OCI-LY1 (cell line): ENCODE data around the gene POU6F2.

Experiments
- H2AFZ ChIP-seq: fragments of 200-600 bp; sonication (generic), shearing (Covaris generic); 2 replicates; pipeline ENCODE4 v1.6.0; 2014; ENCODE audit warnings: antibody characterized with exemption, mild to moderate bottlenecking, low read length
- H3F3A ChIP-seq: fragments of 200-600 bp; sonication (generic), shearing (Covaris generic); 2 replicates; pipeline ENCODE4 v1.6.0; 2014; ENCODE audit warnings: mild to moderate bottlenecking, antibody characterized with exemption, low read length, moderate library complexity; ENCODE audit not compliant: insufficient read depth
- H3K27ac ChIP-seq: fragments of 200-600 bp; sonication (generic); 2 replicates; pipeline ENCODE4 v1.5.1; 2014; ENCODE audit warnings: low read length, mixed run types, mild to moderate bottlenecking, low read depth; ENCODE audit not compliant: poor library complexity, severe bottlenecking
- H3K27me3 ChIP-seq: fragments of 200-600 bp; sonication (generic); 2 replicates; pipeline ENCODE4 v1.6.0; 2014; ENCODE audit warnings: antibody characterized with exemption, mild to moderate bottlenecking, low read length, moderate library complexity; ENCODE audit not compliant: insufficient read depth
- H3K36me3 ChIP-seq: fragments of 200-600 bp; sonication (generic); 2 replicates; pipeline ENCODE4 v1.6.1; 2014; ENCODE audit warnings: mild to moderate bottlenecking, antibody characterized with exemption, low read length, moderate library complexity, mixed read lengths; ENCODE audit not compliant: insufficient read depth
- H3K4me1 ChIP-seq: fragments of 200-600 bp; sonication (generic); 2 replicates; pipeline ENCODE4 v1.5.1; 2014; ENCODE audit warnings: mild to moderate bottlenecking, low read length, moderate library complexity; ENCODE audit not compliant: insufficient read depth, severe bottlenecking
- H3K4me2 ChIP-seq: fragments of 200-600 bp; sonication (generic), shearing (Covaris generic); 2 replicates; pipeline ENCODE4 v1.6.1; 2014; ENCODE audit warnings: low read length
- H3K4me3 ChIP-seq: fragments of 200-600 bp; sonication (generic); 2 replicates; pipeline ENCODE4 v1.5.1; 2014; ENCODE audit warnings: low read length, low read depth, mild to moderate bottlenecking, mixed read lengths; ENCODE audit not compliant: poor library complexity, severe bottlenecking
- H3K79me2 ChIP-seq: fragments of 200-600 bp; shearing (Covaris generic); 2 replicates; pipeline ENCODE4 v1.6.1; 2016; ENCODE audit warnings: mixed run types, low read length, mixed read lengths; ENCODE audit not compliant: insufficient read depth
- H3K9ac ChIP-seq: fragments of 200-600 bp; sonication (generic), shearing (Covaris generic); 2 replicates; pipeline ENCODE4 v1.6.1; 2014; ENCODE audit warnings: mild to moderate bottlenecking, low read length, mixed read lengths
- H3K9me2 ChIP-seq: fragments of 200-600 bp; sonication (generic), shearing (Covaris generic); 2 replicates; pipeline ENCODE4 v1.6.1; 2014; ENCODE audit warnings: low read depth, mild to moderate bottlenecking, low read length, mixed read lengths
- H3K9me3 ChIP-seq: fragments of 200-600 bp; shearing (Covaris generic); 2 replicates; pipeline ENCODE4 v1.6.1; 2014; ENCODE audit warnings: low read length, mixed read lengths
- H4K20me1 ChIP-seq: fragments of 200-600 bp; sonication (generic), shearing (Covaris generic); 2 replicates; pipeline ENCODE4 v1.6.0; 2016; ENCODE audit warnings: mild to moderate bottlenecking, low read length; ENCODE audit not compliant: insufficient read depth
- EZH2 ChIP-seq: fragments of 200-600 bp; sonication (generic), shearing (Covaris generic); IDR thresholded peaks from 2 replicates; pipeline ENCODE4 v1.8.0; 2017; ENCODE audit warnings: borderline replicate concordance, mixed run types, mild to moderate bottlenecking, antibody characterized with exemption, low read length, moderate library complexity, mixed read lengths
- TF ChIP-seq, protein P1 (sequence below): fragments of 200-600 bp; sonication (generic), shearing (Covaris generic); IDR thresholded peaks from 2 replicates; pipeline ENCODE4 v1.5.1; 2017; ENCODE audit warnings: mild to moderate bottlenecking, antibody characterized with exemption, low read length, moderate library complexity, mixed read lengths

The POU6F2 gene

DNA sequence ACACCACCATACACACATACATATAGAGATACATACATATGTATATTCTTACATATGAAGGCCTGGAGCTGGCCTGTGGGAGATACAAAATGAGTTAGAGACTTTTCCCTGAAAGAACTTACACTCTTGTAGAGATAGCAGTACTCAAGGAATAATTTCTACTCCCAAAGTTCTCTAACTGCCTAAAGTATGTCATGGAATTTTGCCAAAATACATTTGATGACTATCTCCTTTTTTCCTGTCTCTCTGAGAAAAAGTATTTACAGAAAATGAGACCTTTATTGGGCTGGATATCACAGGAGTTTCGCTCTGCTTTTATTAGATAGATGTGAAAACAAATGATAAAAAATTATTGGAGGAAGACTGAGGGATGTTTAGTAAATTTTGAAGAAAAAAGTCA lies 220.1 kb downstream of the POU6F2 start:
- H3K79me2 ChIP-seq = no peaks in the 10 kb centered on the region
- H3K4me2 ChIP-seq = no peak overlapping the region
- H3K9ac ChIP-seq = no peak overlapping the region
- no peak overlapping the region for H3K4me3 ChIP-seq
- H3F3A ChIP-seq = no peaks in the 10 kb centered on the region
- no peaks in the 10 kb centered on the region for H4K20me1 ChIP-seq
- TF ChIP-seq, protein P1, sequence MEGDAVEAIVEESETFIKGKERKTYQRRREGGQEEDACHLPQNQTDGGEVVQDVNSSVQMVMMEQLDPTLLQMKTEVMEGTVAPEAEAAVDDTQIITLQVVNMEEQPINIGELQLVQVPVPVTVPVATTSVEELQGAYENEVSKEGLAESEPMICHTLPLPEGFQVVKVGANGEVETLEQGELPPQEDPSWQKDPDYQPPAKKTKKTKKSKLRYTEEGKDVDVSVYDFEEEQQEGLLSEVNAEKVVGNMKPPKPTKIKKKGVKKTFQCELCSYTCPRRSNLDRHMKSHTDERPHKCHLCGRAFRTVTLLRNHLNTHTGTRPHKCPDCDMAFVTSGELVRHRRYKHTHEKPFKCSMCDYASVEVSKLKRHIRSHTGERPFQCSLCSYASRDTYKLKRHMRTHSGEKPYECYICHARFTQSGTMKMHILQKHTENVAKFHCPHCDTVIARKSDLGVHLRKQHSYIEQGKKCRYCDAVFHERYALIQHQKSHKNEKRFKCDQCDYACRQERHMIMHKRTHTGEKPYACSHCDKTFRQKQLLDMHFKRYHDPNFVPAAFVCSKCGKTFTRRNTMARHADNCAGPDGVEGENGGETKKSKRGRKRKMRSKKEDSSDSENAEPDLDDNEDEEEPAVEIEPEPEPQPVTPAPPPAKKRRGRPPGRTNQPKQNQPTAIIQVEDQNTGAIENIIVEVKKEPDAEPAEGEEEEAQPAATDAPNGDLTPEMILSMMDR = no peak
- TF ChIP-seq EZH2 = no peak
- no peaks in the 10 kb centered on the region for H3K36me3 ChIP-seq
- no peaks in the 10 kb centered on the region for H3K27me3 ChIP-seq
- H3K27ac ChIP-seq = no peak overlapping the region
- no peaks in the 10 kb centered on the region for H3K9me2 ChIP-seq
- no peaks in the 10 kb centered on the region for H3K9me3 ChIP-seq
- no peak overlapping the region for H2AFZ ChIP-seq
- no peaks in the 10 kb centered on the region for H3K4me1 ChIP-seq

DNA sequence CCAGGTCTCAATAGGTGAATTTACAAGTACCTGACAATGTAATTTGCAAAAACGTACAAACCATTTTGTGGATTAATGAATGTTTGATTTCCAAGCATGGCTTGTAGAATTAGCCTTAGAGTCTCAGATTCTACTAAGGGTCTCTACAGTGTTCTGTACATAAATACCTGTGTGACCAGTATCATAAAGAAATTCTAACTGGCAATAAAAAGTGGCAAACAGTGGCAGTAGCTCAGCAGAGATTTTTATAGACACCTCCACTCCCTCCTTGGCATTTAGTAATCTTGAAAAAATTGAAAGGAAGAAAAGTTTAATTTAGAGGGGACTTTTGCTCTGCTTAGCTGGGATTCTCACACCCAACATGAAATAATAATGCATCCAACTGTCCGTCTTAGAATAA lies 220.8 kb downstream of the POU6F2 start:
- H2AFZ ChIP-seq = no peak overlapping the region
- H3F3A ChIP-seq = no peaks in the 10 kb centered on the region
- H3K9me3 ChIP-seq = no peaks in the 10 kb centered on the region
- H3K4me3 ChIP-seq = no peak overlapping the region
- H3K4me2 ChIP-seq = no peak overlapping the region
- H4K20me1 ChIP-seq = no peaks in the 10 kb centered on the region
- TF ChIP-seq, protein P1 = no peak
- no peak for TF ChIP-seq EZH2
- H3K27me3 ChIP-seq = no peaks in the 10 kb centered on the region
- H3K9ac ChIP-seq = no peak overlapping the region
- H3K4me1 ChIP-seq = no peaks in the 10 kb centered on the region
- no peaks in the 10 kb centered on the region for H3K9me2 ChIP-seq
- no peak overlapping the region for H3K27ac ChIP-seq
- no peaks in the 10 kb centered on the region for H3K36me3 ChIP-seq
- H3K79me2 ChIP-seq = no peaks in the 10 kb centered on the region

DNA sequence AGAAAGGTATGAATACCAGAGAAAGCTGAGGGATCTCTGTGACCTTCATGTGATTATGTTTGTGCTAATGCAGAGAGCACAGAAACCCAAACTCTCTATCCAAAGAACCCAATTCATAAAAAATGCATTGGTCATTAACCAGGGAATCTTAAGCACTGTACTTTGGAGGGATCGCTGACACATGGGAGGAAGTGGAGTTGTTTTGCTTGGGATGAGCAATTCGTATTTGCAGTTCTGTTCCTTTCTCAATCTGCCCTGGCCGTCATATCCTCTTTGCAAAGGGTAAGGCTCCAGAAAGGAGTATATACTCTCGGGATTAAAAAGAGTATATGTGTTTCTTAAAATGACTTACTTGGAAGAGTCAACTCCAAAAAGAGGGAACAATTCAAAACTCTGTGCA lies 221.3 kb downstream of the POU6F2 start:
- Histone ChIP-seq H3K9me3 (no peaks in the 10 kb centered on the region), H3K4me3 (no peak overlapping the region), H3K9me2 (no peaks in the 10 kb centered on the region), H3K36me3 (no peaks in the 10 kb centered on the region), H3K9ac (no peak overlapping the region), H3K4me2 (no peak overlapping the region), H3K79me2 (no peaks in the 10 kb centered on the region), H3K27me3 (no peaks in the 10 kb centered on the region), H4K20me1 (no peaks in the 10 kb centered on the region), H3K4me1 (no peaks in the 10 kb centered on the region), H3F3A (no peaks in the 10 kb centered on the region), H3K27ac (no peak overlapping the region), H2AFZ (no peak overlapping the region)
- no peak for TF ChIP-seq EZH2
- TF ChIP-seq, protein P1 = no peak
